Muscle layer of colon (tissue), 2 donors: ENCODE data around the gene BORCS5.

Experiments used
- H3K27ac ChIP-seq: one replicate; pipeline ENCODE4 v1.7.0; 2013; ENCODE audit warnings: low read depth, mild to moderate bottlenecking, low read length, moderate library complexity
- H3K27me3 ChIP-seq, 2 donors: one replicate each; pipeline ENCODE4 v1.7.0; 2013; ENCODE audit warnings: low read length in 2 of 2, mild to moderate bottlenecking in 2 of 2; ENCODE audit not compliant: insufficient read depth in 2 of 2, control insufficient read depth in 1 of 2
- H3K36me3 ChIP-seq: one replicate; pipeline ENCODE4 v1.7.0; 2013; ENCODE audit warnings: mild to moderate bottlenecking, low read length; ENCODE audit not compliant: insufficient read depth
- H3K4me1 ChIP-seq: one replicate; pipeline ENCODE4 v1.7.0; 2013; ENCODE audit warnings: mild to moderate bottlenecking, low read length; ENCODE audit not compliant: insufficient read depth
- H3K4me3 ChIP-seq, 2 donors: one replicate each; pipeline ENCODE4 v1.7.0; 2013; ENCODE audit warnings: low read length in 2 of 2, low read depth in 1 of 2, mild to moderate bottlenecking in 1 of 2, moderate library complexity in 1 of 2
- H3K9ac ChIP-seq: one replicate; pipeline ENCODE4 v1.7.0; 2013; ENCODE audit warnings: low read length
- H3K9me3 ChIP-seq: one replicate; pipeline ENCODE4 v1.7.0; 2013; ENCODE audit warnings: mild to moderate bottlenecking, low read length
- donor health status: abdominal sarcoma.
- donor health status: Adenocarcinoma of cecum.

Gene BORCS5

GRCh38 chr12:12454315-12454714 lies 97.4 kb downstream of the BORCS5 start:
- Histone ChIP-seq H3K4me1 (peaks cover 16% of the 10 kb centered on the region), H3K9ac (no peak overlapping the region), H3K9me3 (no peaks in the 10 kb centered on the region), H3K36me3 (no peaks in the 10 kb centered on the region), H3K27ac (no peak overlapping the region), H3K4me3 (no peak overlapping the region), H3K27me3 (no peaks in the 10 kb centered on the region)

- H3K9ac ChIP-seq = no peak overlapping the region
- no peak overlapping the region for H3K27ac ChIP-seq
- peaks cover 16% of the 10 kb centered on the region for H3K4me1 ChIP-seq
- no peaks in the 10 kb centered on the region for H3K36me3 ChIP-seq
- no peaks in the 10 kb centered on the region for H3K27me3 ChIP-seq
- H3K4me3 ChIP-seq = no peak overlapping the region
- H3K9me3 ChIP-seq = no peaks in the 10 kb centered on the region
These were observed 99.8 kb downstream of the BORCS5 start for GRCh38 chr12:12456637-12457036.

GRCh38 chr12:12460935-12461922 lies 104.4 kb downstream of the BORCS5 start:
- no peaks in the 10 kb centered on the region for H3K27me3 ChIP-seq
- no peaks in the 10 kb centered on the region for H3K36me3 ChIP-seq
- no peaks in the 10 kb centered on the region for H3K4me1 ChIP-seq
- no peak overlapping the region for H3K4me3 ChIP-seq
- no peak overlapping the region for H3K9ac ChIP-seq
- H3K9me3 ChIP-seq = no peaks in the 10 kb centered on the region
- no peak overlapping the region for H3K27ac ChIP-seq

- Histone ChIP-seq H3K36me3 (peaks cover 4% of the 10 kb centered on the region), H3K27me3 (no peaks in the 10 kb centered on the region), H3K4me3 (no peak overlapping the region), H3K27ac (no peak overlapping the region), H3K9me3 (no peaks in the 10 kb centered on the region), H3K9ac (no peak overlapping the region), H3K4me1 (no peaks in the 10 kb centered on the region)
These were observed 105.0 kb downstream of the BORCS5 start for GRCh38 chr12:12461923-12462315.

- Histone ChIP-seq H3K4me3 (no peak overlapping the region), H3K27ac (no peak overlapping the region), H3K9ac (no peak overlapping the region), H3K4me1 (no peaks in the 10 kb centered on the region), H3K27me3 (no peaks in the 10 kb centered on the region), H3K36me3 (peaks cover 4% of the 10 kb centered on the region), H3K9me3 (no peaks in the 10 kb centered on the region)
These were observed 108.6 kb downstream of the BORCS5 start for GRCh38 chr12:12465522-12465921.

GRCh38 chr12:12466157-12466556 lies 109.3 kb downstream of the BORCS5 start:
- H3K4me1 ChIP-seq = no peaks in the 10 kb centered on the region
- H3K27ac ChIP-seq = no peak overlapping the region
- no peaks in the 10 kb centered on the region for H3K27me3 ChIP-seq
- H3K4me3 ChIP-seq = no peak overlapping the region
- H3K9ac ChIP-seq = no peak overlapping the region
- H3K36me3 ChIP-seq = peaks cover 4% of the 10 kb centered on the region
- no peaks in the 10 kb centered on the region for H3K9me3 ChIP-seq

- Histone ChIP-seq H3K4me3 (no peak overlapping the region), H3K36me3 (peaks cover 4% of the 10 kb centered on the region), H3K27me3 (no peaks in the 10 kb centered on the region), H3K9me3 (no peaks in the 10 kb centered on the region), H3K9ac (no peak overlapping the region), H3K27ac (no peak overlapping the region), H3K4me1 (no peaks in the 10 kb centered on the region)
These were observed 110.4 kb downstream of the BORCS5 start for GRCh38 chr12:12467264-12467663.

GRCh38 chr12:12467688-12468261 lies 110.9 kb downstream of the BORCS5 start:
- Histone ChIP-seq H3K4me1 (no peaks in the 10 kb centered on the region), H3K36me3 (peaks cover 4% of the 10 kb centered on the region), H3K9ac (no peak overlapping the region), H3K4me3 (no peak overlapping the region), H3K27ac (no peak overlapping the region), H3K27me3 (no peaks in the 10 kb centered on the region), H3K9me3 (no peaks in the 10 kb centered on the region)

GRCh38 chr12:12468575-12468974 lies 111.7 kb downstream of the BORCS5 start:
- H3K4me3 ChIP-seq = no peak overlapping the region
- H3K27me3 ChIP-seq = no peaks in the 10 kb centered on the region
- no peaks in the 10 kb centered on the region for H3K4me1 ChIP-seq
- H3K9ac ChIP-seq = no peak overlapping the region
- no peak overlapping the region for H3K27ac ChIP-seq
- H3K9me3 ChIP-seq = no peaks in the 10 kb centered on the region
- H3K36me3 ChIP-seq = peaks cover 4% of the 10 kb centered on the region

- H3K27me3 ChIP-seq = no peaks in the 10 kb centered on the region
These were observed 112.5 kb downstream of the BORCS5 start for GRCh38 chr12:12469386-12469785.

GRCh38 chr12:12470751-12471306 lies 114.0 kb downstream of the BORCS5 start:
- H3K9me3 ChIP-seq = no peaks in the 10 kb centered on the region
- H3K4me3 ChIP-seq = no peak overlapping the region
- H3K27me3 ChIP-seq = no peaks in the 10 kb centered on the region
- no peaks in the 10 kb centered on the region for H3K4me1 ChIP-seq
- H3K27ac ChIP-seq = no peak overlapping the region
- peaks cover 15% of the 10 kb centered on the region for H3K36me3 ChIP-seq
- H3K9ac ChIP-seq = no peak overlapping the region

More at GRCh38 chr12:12469386-12469785, 112.5 kb downstream of the BORCS5 start:
- Histone ChIP-seq H3K27ac (no peak overlapping the region), H3K9me3 (no peaks in the 10 kb centered on the region), H3K36me3 (peaks cover 4% of the 10 kb centered on the region), H3K4me3 (no peak overlapping the region), H3K9ac (no peak overlapping the region), H3K4me1 (no peaks in the 10 kb centered on the region)
